Neutrophil (primary cell): ENCODE data around the gene SLC16A7.

Source experiments
- H3K27ac ChIP-seq: fragments of 200-600 bp; sonication (generic); 2 replicates; pipeline ENCODE4 v1.5.1; 2016; ENCODE audit warnings: mild to moderate bottlenecking, moderate library complexity
- H3K27me3 ChIP-seq: fragments of 200-600 bp; sonication (generic); 2 replicates; pipeline ENCODE4 v1.6.0; 2016; ENCODE audit warnings: mild to moderate bottlenecking
- H3K36me3 ChIP-seq: fragments of 200-600 bp; sonication (generic); 2 replicates; pipeline ENCODE4 v1.5.1; 2017
- H3K4me1 ChIP-seq, 2 experiments: fragments of 200-600 bp in 1 of 2; sonication (generic) in 1 of 2; 1 replicate in 1 of 2; 2 replicates in 1 of 2; pipeline versions ENCODE4 v1.5.1 to v1.6.1; 2013 to 2016; ENCODE audit warnings: low read depth in 1 of 2, low read length in 1 of 2, mild to moderate bottlenecking in 1 of 2, moderate library complexity in 1 of 2; ENCODE audit not compliant: control insufficient read depth in 1 of 2, insufficient read depth in 1 of 2
- H3K4me3 ChIP-seq, 2 experiments: fragments of 200-600 bp in 1 of 2; sonication (generic) in 1 of 2; 1 replicate in 1 of 2; 2 replicates in 1 of 2; pipeline ENCODE4 v1.5.1; 2013 to 2016; ENCODE audit warnings: low read depth in 1 of 2, low read length in 1 of 2, mild to moderate bottlenecking in 1 of 2, moderate library complexity in 1 of 2
- H3K9me3 ChIP-seq: fragments of 200-600 bp; sonication (generic); 2 replicates; pipeline ENCODE4 v1.5.1; 2016
- TF ChIP-seq, protein P1 (sequence below): fragments of 200-600 bp; sonication (generic); IDR thresholded peaks from 2 replicates; pipeline ENCODE4 v1.5.1; 2016; ENCODE audit warnings: antibody characterized with exemption

SLC16A7 gene

DNA sequence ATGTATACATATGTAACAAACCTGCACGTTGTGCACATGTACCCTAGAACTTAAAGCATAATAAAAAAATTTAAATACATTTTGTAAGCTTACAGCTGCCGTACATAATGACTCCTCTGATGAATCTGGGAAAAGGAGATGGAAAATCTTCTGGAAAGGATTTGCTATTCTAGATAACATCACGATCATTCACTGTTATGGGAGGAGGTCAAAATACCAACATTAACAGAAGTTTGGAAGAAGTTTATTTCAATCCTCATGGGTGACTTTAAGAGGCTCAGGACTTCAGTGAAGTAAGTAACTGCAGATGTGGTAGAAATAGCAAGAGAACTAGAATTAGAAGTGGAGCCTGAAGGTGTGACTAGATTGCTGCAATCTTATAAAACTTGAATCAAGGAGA is 172.2 kb downstream of the SLC16A7 start:
- Histone ChIP-seq H3K4me1 (no peaks in the 10 kb centered on the region), H3K9me3 (no peaks in the 10 kb centered on the region), H3K27ac (no peak overlapping the region), H3K27me3 (no peaks in the 10 kb centered on the region), H3K4me3 (no peak overlapping the region), H3K36me3 (no peaks in the 10 kb centered on the region)
- TF ChIP-seq, protein P1, sequence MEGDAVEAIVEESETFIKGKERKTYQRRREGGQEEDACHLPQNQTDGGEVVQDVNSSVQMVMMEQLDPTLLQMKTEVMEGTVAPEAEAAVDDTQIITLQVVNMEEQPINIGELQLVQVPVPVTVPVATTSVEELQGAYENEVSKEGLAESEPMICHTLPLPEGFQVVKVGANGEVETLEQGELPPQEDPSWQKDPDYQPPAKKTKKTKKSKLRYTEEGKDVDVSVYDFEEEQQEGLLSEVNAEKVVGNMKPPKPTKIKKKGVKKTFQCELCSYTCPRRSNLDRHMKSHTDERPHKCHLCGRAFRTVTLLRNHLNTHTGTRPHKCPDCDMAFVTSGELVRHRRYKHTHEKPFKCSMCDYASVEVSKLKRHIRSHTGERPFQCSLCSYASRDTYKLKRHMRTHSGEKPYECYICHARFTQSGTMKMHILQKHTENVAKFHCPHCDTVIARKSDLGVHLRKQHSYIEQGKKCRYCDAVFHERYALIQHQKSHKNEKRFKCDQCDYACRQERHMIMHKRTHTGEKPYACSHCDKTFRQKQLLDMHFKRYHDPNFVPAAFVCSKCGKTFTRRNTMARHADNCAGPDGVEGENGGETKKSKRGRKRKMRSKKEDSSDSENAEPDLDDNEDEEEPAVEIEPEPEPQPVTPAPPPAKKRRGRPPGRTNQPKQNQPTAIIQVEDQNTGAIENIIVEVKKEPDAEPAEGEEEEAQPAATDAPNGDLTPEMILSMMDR = no peak

DNA sequence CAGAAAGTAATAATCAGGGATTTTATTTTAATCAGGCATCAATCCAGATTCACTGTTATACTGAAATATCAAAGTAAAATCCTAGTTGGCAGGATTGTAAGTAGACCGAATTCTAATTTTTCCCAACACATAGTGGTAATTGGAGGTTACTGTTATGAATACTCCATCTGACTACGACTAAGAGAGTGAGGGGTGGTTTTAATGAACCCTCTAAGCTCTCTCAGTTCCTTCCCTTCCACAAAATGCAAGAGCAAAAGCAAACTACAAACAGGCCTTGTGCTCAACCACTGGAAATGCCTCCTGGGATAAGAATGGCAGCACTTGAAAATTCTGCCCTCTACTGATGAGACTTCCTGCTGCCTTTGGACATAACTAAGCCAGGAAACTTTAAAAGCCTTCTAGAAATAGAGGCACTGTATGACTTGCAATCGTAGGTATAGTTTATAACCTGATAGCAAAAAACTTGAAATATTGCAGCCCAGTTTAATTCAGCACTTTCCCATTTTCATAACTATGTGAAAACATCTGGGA is 184.8 kb downstream of the SLC16A7 start:
- Histone ChIP-seq H3K27ac (no peak overlapping the region), H3K9me3 (no peaks in the 10 kb centered on the region), H3K4me3 (no peak overlapping the region), H3K27me3 (no peaks in the 10 kb centered on the region), H3K4me1 (no peaks in the 10 kb centered on the region), H3K36me3 (no peaks in the 10 kb centered on the region)
- TF ChIP-seq, protein P1 = no peak

DNA sequence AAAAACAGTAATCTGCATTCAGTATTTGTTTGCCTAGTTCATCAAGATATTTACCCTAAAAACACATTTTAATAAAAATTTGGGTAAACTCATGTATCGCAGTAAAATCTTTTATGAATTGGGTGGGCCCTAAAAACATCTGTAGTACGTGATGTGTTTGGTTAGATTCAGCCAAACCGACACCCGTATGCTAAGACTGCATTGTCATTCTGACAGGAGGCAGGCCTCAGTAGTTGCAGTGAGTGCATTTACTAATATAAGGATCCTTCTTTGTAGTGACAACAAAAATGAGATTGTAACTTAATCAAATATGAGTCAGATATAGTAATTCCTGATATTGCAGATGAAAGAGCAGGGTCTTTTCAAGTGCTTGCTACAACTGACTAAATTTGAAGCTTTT is 191.8 kb downstream of the SLC16A7 start:
- H3K27me3 ChIP-seq = no peaks in the 10 kb centered on the region
- H3K4me3 ChIP-seq = no peak overlapping the region
- no peak overlapping the region for H3K27ac ChIP-seq
- no peaks in the 10 kb centered on the region for H3K9me3 ChIP-seq
- TF ChIP-seq, protein P1 = no peak
- H3K4me1 ChIP-seq = no peaks in the 10 kb centered on the region
- H3K36me3 ChIP-seq = no peaks in the 10 kb centered on the region

DNA sequence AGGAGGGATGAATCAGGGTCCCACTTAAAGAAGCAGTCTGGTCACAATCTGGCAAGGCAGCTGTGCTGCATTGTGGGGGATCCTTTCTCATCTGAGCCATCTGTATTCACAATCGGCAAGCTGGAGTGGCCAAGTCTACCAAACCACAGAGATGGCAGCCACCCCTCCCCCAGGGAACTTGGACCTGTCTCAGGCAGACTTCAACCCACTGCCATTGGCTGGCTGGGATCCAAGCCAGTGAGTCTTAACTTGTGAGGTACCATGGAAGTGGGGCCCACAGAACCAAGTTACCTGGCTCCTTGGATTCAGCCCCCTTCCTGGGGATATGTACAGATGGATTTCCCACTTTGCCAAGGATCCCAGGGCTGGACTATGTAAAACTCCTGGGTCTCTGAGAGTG is 196.8 kb downstream of the SLC16A7 start:
- Histone ChIP-seq H3K27ac (no peak overlapping the region), H3K9me3 (no peaks in the 10 kb centered on the region), H3K4me1 (no peaks in the 10 kb centered on the region), H3K4me3 (no peak overlapping the region), H3K36me3 (no peaks in the 10 kb centered on the region), H3K27me3 (no peaks in the 10 kb centered on the region)
- TF ChIP-seq, protein P1 = no peak

DNA sequence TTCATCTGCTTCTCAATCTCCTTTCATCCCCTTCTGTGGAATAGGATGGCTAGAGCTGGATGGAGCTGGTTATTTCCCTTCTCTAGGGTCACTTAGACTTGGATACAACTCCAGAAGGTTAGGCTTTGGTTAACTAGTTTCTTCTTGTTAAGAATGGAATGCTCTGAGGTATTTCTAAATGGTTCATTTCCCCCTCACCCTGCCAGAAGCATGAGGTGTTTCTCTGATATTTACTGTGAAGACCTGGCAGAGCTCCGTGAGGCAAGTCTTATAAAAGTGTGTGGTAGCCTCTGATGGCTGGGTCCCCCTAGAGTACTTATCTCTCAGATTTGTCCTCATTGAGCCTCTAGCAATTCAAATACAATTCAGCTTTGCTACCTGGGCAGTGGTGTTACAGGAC is 207.9 kb downstream of the SLC16A7 start:
- TF ChIP-seq, protein P1 = no peak
- no peak overlapping the region for H3K4me3 ChIP-seq
- H3K27me3 ChIP-seq = no peaks in the 10 kb centered on the region
- no peaks in the 10 kb centered on the region for H3K4me1 ChIP-seq
- H3K27ac ChIP-seq = no peak overlapping the region
- no peaks in the 10 kb centered on the region for H3K36me3 ChIP-seq
- H3K9me3 ChIP-seq = no peaks in the 10 kb centered on the region
